Fibroblast of skin of right biceps (primary cell): ENCODE measurements around the gene KLHL40.

Experiments used
- DNase-seq: peaks from one replicate; pipeline ENCODE4 v3.0.0-alpha.2; 2013

KLHL40 gene

DNA sequence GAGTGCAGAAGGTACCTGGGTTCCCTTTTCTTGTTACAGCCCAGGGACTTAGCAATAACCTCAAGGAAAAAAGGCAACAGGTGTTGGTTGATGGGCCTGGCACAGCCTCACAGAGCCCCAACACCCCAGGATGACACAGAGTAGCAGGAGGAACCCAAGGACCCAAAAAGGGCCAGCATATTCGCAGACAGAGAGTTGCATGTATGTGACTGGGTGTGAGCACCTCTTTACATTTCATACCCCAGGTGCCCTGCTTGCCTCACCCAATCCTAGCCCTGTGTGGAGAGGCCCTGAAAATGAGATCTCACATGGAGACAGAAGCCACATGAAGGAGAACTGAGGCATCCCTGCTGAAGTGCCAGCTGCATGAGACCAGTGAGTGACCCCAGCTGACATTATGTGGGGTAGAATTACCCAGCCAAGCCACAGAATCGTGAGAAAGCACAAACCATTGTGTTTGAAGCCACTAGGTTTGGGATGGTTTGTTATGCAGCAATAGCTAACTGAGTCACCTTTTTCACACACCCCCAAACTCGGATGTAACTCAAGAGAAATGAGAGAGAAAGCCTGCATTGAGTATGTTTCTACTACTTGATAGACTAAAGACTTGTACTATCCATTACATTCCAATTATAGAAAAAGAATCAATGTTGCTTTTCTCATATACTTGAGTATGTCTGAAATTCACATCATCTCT lies 43.5 kb downstream of the KLHL40 start:
- DNase-seq: no peak

DNA sequence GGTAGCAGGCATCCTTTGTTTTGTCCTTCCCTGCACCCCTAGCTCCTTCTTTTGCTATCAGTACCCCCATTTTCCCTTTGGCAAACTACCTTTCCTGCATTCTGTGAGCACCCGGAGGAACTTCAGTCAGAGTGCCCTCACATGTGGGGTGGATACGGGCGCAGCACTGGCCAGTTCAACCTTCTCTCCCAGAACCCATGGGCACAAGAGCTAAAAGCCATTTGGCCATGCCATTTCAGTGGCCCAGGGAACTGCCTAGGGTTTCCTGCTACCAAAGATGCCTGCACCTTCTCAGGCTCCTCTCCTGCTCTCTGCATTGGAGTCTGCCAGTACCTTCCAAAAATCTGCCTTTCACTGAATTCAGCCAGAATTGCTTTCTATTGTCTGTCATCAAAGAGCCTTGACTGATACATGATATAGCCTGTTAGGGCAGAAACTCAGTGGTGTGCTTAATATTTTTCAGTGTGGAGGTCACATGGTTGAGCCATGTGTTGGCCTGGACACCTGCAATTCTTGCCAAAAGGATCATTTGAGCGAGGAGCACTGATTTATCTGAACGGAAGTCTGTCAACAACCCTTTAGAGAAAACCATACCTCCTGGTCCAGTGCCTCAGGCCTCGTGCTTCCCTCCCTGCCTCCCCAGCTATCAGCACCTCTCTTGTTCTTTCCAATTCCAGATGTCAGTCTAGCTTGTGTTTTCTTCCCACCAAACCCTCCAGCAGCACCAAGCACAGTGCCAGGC lies 44.2 kb downstream of the KLHL40 start:
- DNase-seq: no peak

DNA sequence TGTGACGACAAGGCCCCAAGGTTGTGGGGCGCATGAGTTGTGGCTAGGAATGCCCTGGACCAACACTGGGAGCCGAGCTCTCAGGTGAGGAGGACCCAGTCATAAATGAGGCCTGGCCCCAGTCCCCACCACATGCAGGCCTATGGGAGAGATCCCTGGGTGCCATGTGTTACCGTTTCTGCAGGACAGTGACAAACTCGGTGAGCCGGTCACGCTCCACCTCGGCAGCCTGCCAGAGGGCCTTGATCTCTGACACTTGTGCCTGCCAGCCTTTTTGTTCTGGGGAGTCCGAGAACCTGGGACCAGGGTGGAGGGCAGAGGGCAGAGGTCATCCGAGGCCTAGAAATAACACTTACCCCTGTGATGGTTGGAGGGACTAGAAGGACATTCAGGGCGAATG lies 45.0 kb downstream of the KLHL40 start:
- no peak for DNase-seq

DNA sequence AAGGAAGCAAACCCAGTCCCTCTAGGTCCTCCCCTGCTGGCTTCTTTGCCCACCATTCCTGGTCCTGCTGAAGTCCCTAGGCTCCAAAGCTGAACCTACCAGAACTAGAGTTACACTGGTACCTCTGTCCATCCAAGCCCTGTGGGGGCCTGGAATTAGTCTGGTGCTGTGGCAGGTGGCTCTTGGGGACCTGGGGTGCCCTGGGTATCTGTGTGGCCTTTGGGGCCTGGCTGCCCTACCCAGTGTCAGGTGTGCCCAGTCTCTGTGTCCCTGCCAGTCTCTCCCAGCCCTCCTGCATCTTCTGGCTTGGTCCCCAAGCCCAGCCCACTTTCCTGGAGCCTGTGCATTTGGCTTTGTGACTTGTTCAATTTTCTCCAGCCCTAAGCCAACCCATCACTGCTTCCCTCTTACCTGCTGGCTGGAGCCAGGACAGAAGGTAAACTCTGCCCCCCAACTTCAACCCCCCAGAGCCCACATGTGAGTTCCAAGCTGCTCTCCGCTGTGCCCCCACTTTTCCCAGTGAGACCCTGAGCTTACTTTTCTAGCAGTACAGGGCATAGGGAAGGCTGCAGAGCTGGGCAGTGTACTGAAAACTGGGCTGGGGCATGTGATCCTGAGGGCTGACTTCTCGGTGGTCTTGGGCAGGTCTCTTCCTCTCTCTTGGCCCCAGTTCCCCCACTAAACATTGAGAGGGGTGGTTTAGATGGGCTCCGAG lies 45.5 kb downstream of the KLHL40 start:
- no peak for DNase-seq

DNA sequence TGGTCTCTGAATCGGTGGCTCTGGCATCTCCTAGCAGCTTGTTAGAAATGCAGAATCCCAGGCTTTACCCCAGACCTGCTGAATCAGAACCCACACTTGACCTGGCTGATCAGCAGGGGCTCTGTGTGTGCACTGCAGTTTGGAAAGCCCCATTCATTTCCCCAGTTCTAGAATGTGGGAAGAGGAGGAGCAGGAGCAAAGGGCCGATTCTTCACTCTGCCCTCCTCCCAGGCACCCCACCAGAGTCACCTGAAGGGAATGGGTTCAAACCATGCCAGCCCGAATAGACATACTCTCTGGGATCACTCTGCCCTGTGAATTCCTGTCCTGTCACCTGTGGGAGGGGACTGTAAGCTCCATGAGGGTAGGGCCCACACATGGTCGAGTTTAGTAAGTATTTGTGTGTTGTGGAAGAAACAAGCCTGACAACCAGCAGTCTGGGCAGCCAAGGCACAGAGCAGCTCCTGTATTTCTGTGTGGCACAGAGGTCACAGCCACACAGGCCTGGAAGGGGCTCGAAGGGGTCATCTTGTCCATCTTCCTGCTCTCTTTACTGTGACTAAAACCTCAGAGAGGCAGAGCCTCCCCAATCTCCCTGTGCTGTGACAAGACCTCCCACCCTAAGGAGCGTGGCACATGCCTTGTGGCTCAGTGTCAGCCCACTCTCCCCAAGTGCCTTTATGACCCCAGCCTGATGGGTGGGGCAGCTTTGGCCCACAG lies 46.3 kb downstream of the KLHL40 start:
- no peak for DNase-seq

DNA sequence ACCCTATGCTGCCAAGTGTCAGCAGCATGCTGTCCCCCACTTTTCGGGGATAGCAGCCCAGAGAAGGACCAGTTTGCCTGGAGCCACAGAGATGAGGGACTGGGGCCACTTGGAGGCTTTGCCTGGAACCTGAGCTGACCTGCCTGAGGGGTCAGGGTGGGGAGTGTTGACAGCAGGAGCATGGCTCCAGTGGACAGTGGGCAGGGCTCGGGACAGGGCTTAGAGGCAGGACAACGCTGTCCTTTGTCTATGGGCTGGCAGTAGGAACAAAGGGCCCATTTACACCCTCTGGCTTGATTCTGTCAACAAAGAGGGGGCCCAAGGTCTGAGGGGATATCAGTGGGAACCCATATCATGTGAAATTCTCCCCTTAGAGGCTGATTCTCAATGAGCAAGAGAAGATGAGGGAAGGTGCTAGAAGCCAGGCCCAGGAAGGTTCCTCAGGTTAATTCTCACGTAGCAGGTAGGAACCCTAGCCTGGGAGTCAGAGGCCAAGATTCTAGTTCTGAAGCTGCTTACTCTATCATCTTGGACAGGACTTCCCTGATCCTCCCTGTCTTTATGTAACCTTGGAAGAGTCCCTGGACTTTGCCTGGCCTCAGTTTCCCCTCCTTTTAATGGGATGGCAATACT lies 47.0 kb downstream of the KLHL40 start:
- DNase-seq: no peak

DNA sequence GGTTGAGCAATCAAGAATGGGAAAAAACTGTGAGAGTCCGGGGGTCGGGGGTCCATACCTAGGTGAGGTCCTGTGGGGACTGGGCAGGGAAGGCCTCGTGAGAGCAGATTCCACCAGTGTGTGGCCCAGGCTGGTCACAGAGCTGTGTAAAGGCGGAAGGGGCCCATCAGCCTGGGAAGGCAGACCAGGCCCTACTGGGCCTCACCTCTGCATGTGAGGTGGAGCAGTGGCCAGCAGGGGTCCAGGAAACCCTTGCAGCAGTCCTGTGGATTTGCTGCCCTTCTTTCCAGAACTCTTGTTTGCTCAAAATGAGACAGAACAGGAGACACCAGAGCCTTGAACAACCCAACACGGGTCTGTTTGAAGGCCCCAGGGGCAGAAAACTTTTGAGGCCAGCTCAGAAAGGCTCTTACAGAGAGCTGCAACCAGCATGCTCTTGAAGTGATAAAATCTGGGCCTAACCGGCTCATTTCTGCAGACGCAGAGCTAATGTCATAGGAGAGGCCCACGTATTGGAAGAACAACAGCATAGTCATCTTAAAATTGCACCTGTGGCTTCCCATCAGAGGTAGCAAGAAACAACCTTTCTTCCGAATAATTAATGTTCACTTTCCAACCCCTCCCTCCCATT lies 47.6 kb downstream of the KLHL40 start:
- no peak for DNase-seq

DNA sequence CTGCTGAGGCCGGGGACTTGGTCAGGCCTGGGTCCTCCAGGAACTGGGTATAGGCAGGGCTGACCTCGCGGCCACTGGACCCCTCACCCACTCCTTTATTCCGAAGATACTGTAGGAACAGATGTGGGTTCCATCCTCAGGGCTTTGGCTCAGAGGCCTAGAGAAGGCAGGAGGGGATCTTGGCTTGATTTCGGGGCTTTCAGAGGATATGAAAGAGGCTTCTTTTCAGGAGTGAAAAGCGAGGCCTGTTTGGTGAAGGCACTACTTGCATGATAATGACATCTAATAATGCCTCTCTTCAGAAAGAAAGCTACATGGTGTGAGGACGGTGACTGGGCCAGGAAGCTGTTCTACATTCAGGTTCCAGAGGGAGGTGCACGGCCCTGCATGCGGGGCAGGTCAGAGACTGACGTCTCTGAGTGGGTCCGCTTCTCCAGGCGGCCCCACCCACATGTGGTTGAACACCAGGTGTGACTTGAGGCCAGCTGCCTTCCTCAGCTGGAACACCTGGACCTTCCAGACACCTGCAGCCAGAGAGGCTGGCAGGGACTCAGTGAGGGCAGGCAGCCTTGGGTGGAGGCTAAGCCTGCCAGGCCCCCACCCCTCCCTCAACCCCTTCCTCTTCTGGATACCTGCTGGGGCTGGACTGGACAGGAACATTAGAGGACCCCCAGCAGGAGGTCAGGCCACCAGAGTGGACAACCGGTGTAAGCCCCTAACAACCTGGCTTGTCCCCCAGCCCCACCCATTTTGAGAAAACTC lies 48.3 kb downstream of the KLHL40 start:
- DNase-seq: no peak

DNA sequence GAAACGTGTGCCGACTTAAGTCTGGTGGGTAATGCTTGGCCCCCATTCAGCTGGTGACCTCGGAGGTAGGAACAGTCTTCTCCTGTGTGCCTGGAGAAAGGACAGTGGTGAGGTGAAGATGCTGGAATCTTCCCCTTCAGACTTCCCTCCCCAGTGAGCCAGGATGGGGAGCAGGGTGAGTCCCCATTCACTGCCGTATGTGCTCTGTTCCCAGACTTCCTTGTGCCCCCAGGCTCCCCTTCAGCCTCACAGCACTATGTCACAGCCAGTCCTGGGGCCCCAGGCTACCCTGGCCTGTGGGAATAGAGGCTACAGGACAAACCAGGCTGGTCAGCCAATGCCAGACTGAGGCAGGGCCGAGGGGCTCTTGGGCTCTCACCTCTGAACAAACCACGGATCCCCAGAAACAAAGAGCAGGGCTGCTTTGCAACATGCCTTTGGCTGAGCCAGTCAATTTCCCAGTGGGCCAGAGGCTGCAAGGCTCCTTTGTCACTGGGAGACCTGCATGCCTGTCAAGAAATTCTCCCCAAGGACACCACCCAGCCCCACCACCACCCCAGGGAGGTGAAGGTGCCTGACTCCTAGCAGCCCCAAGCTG lies 49.0 kb downstream of the KLHL40 start:
- no peak for DNase-seq

DNA sequence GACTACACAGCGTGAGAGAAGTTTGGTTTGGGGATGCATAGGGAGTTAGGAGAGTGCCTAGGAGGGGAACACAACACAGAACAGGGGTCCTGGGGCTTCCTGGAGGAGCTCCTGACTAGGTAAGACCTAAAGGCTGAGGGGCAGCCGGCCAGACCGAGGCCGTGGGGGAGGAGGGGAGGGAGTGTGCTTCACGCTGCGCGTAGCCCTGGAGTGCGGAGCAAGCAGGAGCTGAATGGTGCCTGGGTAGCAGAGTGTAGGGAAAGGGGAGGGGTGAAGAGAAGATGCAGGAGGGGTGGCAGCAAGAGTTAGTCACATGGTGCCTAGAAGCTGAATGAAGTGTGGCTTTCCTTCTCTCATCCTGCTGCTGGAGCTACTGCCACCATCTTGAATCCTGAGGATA lies 49.7 kb downstream of the KLHL40 start:
- DNase-seq: no peak

DNA sequence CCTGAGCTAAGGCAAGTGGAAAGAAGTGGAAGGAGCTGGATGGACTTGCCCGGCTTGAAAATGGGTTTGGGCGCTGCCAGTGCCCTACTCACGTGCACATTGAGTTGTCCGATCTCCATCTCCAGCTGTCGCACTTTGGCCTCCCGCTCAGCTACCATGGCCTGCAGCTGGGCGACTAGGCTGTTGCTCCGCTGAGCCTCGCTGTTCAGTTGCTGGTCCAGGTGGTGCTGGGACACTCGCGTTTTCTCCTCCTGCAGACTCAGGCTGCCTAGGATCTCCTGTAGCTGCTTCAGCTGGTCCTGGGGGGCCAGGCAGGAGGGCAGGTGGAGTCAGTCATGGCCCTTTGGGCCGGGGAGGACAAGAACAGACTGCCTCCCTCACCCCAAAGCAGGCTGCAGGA lies 50.3 kb downstream of the KLHL40 start:
- DNase-seq: no peak

DNA sequence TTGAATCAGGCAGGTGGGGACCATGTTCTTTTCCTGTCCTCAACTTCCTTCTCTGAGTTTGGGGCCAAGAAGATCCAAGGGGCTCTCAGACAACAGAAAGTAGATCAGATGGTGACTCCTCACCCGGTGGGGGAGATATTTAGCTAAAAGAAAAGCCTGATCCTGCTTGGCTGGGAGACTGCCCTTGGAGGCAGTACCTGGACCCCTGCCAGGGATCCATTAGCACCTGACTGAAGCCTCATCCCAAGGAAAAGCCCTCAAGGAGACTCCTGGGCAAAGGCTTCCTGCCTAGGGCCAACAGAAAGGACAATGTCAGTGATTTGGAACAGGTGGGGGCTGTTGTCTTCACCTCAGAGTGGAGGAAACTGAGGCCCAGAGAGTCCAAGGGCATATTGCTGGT lies 50.7 kb downstream of the KLHL40 start:
- no peak for DNase-seq

DNA sequence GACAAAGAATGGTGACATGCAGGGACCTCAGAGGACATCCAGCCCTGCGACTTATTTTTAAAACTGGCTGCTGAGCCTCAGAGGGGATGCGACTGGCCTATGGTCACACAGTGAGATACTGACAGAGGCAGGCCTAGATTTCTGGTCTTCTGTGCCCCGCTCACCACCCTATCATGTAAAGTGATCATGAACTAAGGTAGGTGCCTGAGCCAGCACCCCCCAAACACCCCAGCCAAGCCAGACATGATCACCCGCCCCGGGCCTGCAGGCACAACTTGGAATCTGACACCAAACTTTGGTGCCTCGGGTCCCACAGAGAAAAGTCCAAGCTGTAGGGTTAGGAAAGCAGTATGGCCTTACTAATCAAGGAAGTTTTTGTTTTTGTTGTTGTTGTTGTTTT lies 51.2 kb downstream of the KLHL40 start:
- no peak for DNase-seq

DNA sequence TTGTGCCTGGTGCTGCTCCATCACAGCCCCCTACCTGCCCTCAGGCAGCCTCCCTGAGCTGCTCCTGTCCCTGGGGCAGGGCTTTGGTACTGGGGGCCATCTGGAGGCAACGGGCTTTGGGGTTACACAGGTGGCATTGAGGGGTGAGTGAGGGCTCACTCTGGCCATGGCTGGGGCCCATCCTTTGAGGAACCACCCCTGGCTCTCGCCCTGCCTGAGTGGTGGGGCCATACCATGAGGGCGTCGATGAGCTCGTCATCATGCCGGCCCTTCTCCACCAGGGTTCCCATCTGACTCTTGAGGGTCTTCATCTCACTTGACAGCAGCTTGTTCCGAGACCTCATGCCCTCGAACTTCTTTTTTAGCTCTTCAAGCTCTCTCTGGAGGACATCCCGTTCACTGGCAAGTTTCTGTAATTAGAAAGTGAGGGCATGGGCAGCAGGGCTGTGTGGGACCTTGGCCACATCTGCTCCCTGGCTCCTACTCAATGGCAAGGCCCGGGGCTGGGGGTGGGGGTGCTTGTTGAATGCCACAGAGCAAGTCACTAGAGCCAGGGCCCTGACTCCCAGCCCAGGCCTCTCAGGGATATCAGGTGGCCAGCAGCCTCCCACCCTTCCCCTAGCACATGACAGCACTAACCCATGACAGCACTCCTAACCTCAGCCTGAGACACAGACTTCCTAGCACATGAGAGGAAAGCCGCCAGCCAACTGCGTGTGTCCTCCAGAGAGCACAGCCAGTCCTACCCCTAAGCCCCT lies 54.2 kb downstream of the KLHL40 start:
- DNase-seq: no peak

DNA sequence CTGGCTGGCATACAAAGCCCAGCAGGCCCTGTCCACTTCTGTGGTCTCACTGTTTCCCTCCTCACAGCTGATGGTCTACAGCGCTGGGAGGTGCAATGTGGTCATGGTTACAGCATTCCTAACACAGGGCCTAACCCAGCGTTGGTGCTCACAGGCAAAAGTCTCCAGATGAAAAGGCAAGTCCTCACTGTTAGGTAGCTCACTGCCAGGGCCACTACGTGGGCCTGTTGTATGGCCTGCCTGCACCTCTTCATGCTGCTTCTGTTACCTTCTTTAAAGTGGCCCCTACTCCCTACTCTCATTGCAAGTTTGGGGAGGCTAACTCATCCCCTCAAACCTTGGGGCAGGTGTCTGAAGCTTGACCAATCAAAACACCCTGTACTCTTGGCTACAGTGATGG lies 56.5 kb downstream of the KLHL40 start:
- DNase-seq: no peak
